BE2C (cell line): ENCODE data around the gene SLC2A6.

Source experiments
- DNase-seq: peaks from one replicate; pipeline ENCODE4 v3.0.0-alpha.2; 2020
- H3K27me3 ChIP-seq: fragments of 250-450 bp; sonication (Bioruptor Pico); 2 replicates; pipeline ENCODE4 v1.5.1; 2020; ENCODE audit warnings: mild to moderate bottlenecking
- H3K36me3 ChIP-seq: fragments of 250-450 bp; sonication (Bioruptor Pico); 2 replicates; pipeline ENCODE4 v1.5.1; 2020; ENCODE audit warnings: mild to moderate bottlenecking
- H3K4me1 ChIP-seq: fragments of 250-450 bp; sonication (Bioruptor Pico); 2 replicates; pipeline ENCODE4 v1.5.1; 2020
- H3K4me3 ChIP-seq: 2 replicates; pipeline ENCODE4 v1.5.1; 2011; ENCODE audit warnings: low read depth, low read length
- H3K9me3 ChIP-seq: fragments of 250-450 bp; sonication (Bioruptor Pico); 2 replicates; pipeline ENCODE4 v1.5.1; 2020
- TF ChIP-seq, protein P1 (sequence below): IDR thresholded peaks from 2 replicates; pipeline ENCODE4 v1.5.1; 2012; ENCODE audit warnings: mild to moderate bottlenecking, low read depth, low read length

The SLC2A6 gene

DNA sequence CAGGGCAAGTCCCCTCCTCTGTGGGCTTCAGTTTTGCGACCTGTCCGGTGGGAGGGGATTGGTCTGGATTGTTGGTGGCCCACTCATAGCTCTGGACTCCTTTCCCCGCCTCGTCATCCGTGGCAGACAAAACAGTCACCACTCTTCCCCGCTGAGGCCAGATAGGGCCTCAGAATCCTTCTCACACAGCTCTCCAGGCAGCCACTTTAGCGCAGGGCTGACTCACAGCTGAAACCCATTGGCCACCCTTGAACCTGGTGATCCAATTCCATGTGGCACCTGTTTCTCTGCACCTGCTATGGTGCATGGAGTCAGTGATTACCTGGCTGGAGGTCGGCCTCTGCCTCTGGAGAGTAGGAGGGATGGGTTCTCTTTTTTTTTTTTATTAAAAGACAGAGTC, 34.9 kb downstream of the SLC2A6 start:
- H3K9me3 ChIP-seq, result no peaks in the 10 kb centered on the region
- no peaks in the 10 kb centered on the region for H3K36me3 ChIP-seq
- H3K27me3 ChIP-seq, result no peaks in the 10 kb centered on the region
- H3K4me1 ChIP-seq, result peaks cover 7% of the 10 kb centered on the region
- no peak overlapping the region for H3K4me3 ChIP-seq
- TF ChIP-seq, protein P1, sequence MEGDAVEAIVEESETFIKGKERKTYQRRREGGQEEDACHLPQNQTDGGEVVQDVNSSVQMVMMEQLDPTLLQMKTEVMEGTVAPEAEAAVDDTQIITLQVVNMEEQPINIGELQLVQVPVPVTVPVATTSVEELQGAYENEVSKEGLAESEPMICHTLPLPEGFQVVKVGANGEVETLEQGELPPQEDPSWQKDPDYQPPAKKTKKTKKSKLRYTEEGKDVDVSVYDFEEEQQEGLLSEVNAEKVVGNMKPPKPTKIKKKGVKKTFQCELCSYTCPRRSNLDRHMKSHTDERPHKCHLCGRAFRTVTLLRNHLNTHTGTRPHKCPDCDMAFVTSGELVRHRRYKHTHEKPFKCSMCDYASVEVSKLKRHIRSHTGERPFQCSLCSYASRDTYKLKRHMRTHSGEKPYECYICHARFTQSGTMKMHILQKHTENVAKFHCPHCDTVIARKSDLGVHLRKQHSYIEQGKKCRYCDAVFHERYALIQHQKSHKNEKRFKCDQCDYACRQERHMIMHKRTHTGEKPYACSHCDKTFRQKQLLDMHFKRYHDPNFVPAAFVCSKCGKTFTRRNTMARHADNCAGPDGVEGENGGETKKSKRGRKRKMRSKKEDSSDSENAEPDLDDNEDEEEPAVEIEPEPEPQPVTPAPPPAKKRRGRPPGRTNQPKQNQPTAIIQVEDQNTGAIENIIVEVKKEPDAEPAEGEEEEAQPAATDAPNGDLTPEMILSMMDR, result no peak
- DNase-seq, result no peak

DNA sequence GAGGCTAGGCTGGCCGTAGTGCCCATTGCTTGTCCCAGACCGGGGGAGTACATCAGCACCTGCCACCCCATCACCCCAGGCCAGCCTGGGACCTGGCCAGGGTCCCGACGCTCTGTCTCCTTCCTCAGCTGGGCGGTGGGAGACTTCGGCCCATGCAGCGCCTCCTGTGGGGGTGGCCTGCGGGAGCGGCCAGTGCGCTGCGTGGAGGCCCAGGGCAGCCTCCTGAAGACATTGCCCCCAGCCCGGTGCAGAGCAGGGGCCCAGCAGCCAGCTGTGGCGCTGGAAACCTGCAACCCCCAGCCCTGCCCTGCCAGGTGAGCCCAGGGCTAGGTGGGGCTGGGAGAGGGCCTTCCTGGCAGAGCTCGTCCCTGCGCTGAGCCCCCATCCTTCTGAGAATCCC, 35.7 kb downstream of the SLC2A6 start:
- no peaks in the 10 kb centered on the region for H3K27me3 ChIP-seq
- H3K36me3 ChIP-seq, result no peaks in the 10 kb centered on the region
- H3K4me1 ChIP-seq, result no peaks in the 10 kb centered on the region
- H3K9me3 ChIP-seq, result no peaks in the 10 kb centered on the region
- TF ChIP-seq, protein P1, result no peak
- no peak for DNase-seq
- no peak overlapping the region for H3K4me3 ChIP-seq

GRCh38 chr9:133441571-133441970, 37.3 kb downstream of the SLC2A6 start:
- DNase-seq, result no peak
- H3K27me3 ChIP-seq, result no peaks in the 10 kb centered on the region
- no peaks in the 10 kb centered on the region for H3K9me3 ChIP-seq
- H3K4me1 ChIP-seq, result no peaks in the 10 kb centered on the region
- TF ChIP-seq, protein P1, result no peak
- no peak overlapping the region for H3K4me3 ChIP-seq
- no peaks in the 10 kb centered on the region for H3K36me3 ChIP-seq

DNA sequence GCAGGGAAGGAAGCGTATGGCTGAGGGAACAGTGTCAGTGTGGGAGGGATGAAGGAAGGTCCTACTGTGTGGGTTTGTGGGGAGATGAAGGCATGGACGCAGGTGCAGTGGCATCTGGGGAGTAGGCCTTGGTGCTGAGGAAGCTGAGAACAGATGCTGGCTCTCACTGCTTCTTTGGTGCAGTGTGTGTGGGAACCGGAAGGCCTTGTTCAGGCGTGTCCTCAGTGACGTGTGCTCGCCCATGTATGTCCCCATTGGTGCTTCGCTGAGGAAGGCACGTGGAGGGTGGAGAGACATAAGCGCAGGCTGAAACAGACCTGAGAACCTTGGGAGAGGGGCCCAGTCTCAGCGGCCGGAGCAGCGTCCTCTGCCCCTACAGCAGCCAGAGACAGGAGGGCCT, 38.0 kb downstream of the SLC2A6 start:
- H3K36me3 ChIP-seq, result no peaks in the 10 kb centered on the region
- no peaks in the 10 kb centered on the region for H3K27me3 ChIP-seq
- H3K4me3 ChIP-seq, result no peak overlapping the region
- TF ChIP-seq, protein P1, result no peak
- no peaks in the 10 kb centered on the region for H3K9me3 ChIP-seq
- no peaks in the 10 kb centered on the region for H3K4me1 ChIP-seq
- no peak for DNase-seq

DNA sequence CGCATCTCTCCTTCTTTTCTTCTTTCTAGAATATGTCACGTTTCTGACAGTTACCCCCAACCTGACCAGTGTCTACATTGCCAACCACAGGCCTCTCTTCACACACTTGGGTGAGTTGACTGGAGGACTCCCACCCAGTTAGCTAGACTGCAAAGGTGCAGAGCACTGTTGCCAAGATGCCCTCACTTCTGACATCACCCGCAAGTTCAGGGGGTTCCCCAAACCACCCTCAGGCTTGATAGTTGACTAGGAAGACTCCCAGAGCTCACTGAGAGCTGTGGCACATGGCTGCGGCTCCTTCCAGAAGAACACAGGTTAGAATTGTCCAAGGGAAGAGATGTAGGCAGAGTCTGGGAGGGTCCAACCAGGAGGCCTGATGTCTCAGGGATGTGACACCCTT, 39.6 kb downstream of the SLC2A6 start:
- Histone ChIP-seq H3K27me3 (no peaks in the 10 kb centered on the region), H3K9me3 (no peaks in the 10 kb centered on the region), H3K4me1 (no peaks in the 10 kb centered on the region), H3K4me3 (no peak overlapping the region), H3K36me3 (no peaks in the 10 kb centered on the region)
- no peak for DNase-seq
- TF ChIP-seq, protein P1, result no peak

GRCh38 chr9:133437753-133438531, 41.0 kb downstream of the SLC2A6 start:
- no peaks in the 10 kb centered on the region for H3K9me3 ChIP-seq
- H3K4me3 ChIP-seq, result no peak overlapping the region
- TF ChIP-seq, protein P1, result peak; percentile 30
- H3K36me3 ChIP-seq, result no peaks in the 10 kb centered on the region
- no peaks in the 10 kb centered on the region for H3K4me1 ChIP-seq
- no peak for DNase-seq
- H3K27me3 ChIP-seq, result no peaks in the 10 kb centered on the region
